Testis (tissue), 2 donors: ENCODE measurements around the gene CCL17.

Source experiments
- POLR2A ChIP-seq: fragments of 450-650 bp; IDR thresholded peaks from one replicate; pipeline ENCODE4 v1.6.1; 2017; ENCODE audit warnings: antibody characterized with exemption, mild to moderate bottlenecking, moderate library complexity
- TF ChIP-seq, protein P1 (sequence below), 3 experiments: fragments of 450-650 bp in 2 of 3; fragments of 200-600 bp in 1 of 3; sonication (generic) in 1 of 3; IDR thresholded peaks; one replicate each; pipeline ENCODE4 v1.5.1; 2016 to 2019; ENCODE audit warnings: antibody characterized with exemption in 3 of 3, mild to moderate bottlenecking in 2 of 3, moderate library complexity in 1 of 3

DNA sequence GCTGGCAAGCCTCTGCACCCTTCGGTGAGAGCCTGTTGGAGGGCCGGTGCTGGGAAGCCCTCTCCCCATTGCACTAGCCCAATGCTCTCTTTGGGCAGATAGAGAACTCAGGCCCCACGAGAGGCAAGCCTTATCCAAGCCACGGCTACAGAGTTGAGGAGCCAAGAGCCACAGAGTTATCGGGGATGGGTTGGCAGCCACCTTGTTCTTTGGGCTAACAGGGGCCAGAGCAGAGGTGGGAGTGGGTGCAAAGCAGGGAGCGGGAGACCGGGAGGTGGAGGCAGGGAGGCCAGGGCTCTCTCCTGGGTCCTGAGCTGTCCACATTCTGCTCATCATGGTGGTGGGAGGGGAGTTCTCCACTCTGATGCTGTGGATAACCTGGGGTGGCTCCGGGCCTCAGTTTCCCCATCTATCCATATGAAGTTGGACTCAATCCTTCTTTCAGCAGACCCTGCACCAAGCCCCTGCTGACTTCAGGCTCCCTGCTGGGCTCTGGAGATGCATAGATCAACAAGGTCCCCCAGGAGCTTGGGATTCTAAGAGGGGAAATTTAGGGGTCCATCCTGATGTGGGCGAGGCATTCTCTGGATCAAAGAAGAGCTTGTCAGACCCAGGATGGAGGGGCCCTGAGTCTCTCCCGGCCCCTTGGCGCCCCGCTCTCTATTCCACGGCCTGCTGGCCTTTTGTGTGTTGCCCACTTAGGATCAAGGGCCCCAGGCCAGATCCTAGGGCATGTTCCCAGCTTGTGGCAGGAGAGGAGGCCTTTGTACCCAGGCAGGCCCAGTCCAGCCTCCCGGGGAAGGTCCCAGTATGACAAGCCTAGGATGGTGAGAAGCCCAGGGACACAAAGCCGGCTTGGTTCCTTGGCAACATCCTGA, 32.8 kb upstream of the CCL17 start:
- TF ChIP-seq, protein P1, sequence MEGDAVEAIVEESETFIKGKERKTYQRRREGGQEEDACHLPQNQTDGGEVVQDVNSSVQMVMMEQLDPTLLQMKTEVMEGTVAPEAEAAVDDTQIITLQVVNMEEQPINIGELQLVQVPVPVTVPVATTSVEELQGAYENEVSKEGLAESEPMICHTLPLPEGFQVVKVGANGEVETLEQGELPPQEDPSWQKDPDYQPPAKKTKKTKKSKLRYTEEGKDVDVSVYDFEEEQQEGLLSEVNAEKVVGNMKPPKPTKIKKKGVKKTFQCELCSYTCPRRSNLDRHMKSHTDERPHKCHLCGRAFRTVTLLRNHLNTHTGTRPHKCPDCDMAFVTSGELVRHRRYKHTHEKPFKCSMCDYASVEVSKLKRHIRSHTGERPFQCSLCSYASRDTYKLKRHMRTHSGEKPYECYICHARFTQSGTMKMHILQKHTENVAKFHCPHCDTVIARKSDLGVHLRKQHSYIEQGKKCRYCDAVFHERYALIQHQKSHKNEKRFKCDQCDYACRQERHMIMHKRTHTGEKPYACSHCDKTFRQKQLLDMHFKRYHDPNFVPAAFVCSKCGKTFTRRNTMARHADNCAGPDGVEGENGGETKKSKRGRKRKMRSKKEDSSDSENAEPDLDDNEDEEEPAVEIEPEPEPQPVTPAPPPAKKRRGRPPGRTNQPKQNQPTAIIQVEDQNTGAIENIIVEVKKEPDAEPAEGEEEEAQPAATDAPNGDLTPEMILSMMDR (IDR thresholded peaks at IDR 0.05): no peak
- TF ChIP-seq POLR2A: no peak
